Measurements from ENCODE around the gene RECQL.

RECQL gene

GRCh38 chr12:21459474-21459873 lies 42.0 kb downstream of the RECQL start:
- no peak for TF ChIP-seq CTCF (IDR thresholded peaks at IDR 0.05; ENCODE audit: insufficient read depth, low read depth, low read length, missing control alignments)
- H3K4me3 ChIP-seq (ENCODE audit: low read length) = no peak overlapping the region
- DNase-seq (ENCODE audit: low read depth) = no peak

- H3K4me3 ChIP-seq (ENCODE audit: low read length) = no peak overlapping the region
- TF ChIP-seq CTCF (IDR thresholded peaks at IDR 0.05; ENCODE audit: insufficient read depth, low read depth, low read length, missing control alignments) = no peak
- no peak for DNase-seq (ENCODE audit: low read depth)
Measured at GRCh38 chr12:21456291-21456780, 45.1 kb downstream of the RECQL start.

GRCh38 chr12:21453312-21453852 lies 48.1 kb downstream of the RECQL start:
- no peak for DNase-seq (ENCODE audit: low read depth)
- no peak overlapping the region for H3K4me3 ChIP-seq (ENCODE audit: low read length)
- TF ChIP-seq CTCF (IDR thresholded peaks at IDR 0.05; ENCODE audit: insufficient read depth, low read depth, low read length, missing control alignments) = no peak

GRCh38 chr12:21451529-21451928 lies 49.9 kb downstream of the RECQL start:
- H3K4me3 ChIP-seq (ENCODE audit: low read length) = no peak overlapping the region
- DNase-seq (ENCODE audit: low read depth) = no peak
- TF ChIP-seq CTCF (IDR thresholded peaks at IDR 0.05; ENCODE audit: insufficient read depth, low read depth, low read length, missing control alignments) = no peak

GRCh38 chr12:21444193-21445146 lies 57.0 kb downstream of the RECQL start:
- no peak overlapping the region for H3K4me3 ChIP-seq (ENCODE audit: low read length)
- no peak for TF ChIP-seq CTCF (IDR thresholded peaks at IDR 0.05; ENCODE audit: insufficient read depth, low read depth, low read length, missing control alignments)
- DNase-seq (ENCODE audit: low read depth) = no peak

GRCh38 chr12:21439347-21439746 lies 62.1 kb downstream of the RECQL start:
- TF ChIP-seq CTCF (IDR thresholded peaks at IDR 0.05; ENCODE audit: insufficient read depth, low read depth, low read length, missing control alignments) = no peak
- no peak overlapping the region for H3K4me3 ChIP-seq (ENCODE audit: low read length)
- DNase-seq (ENCODE audit: low read depth) = no peak

All from epithelial cell of esophagus (primary cell).